BE2C (cell line): Measurements from ENCODE around the gene CHCHD2. TPM values are rescaled to one million over a fixed set of nuclear protein-coding genes. Genes with fewer than 3 reads are reported as not detected.
A peak's percentile ranks its signal among the peaks of the same experiment; 100 is the strongest.
"Not testable (repeated sequence)": the region's sequence is repeated elsewhere in the genome, so short reads cannot be mapped to it uniquely, and the experiment has no call there.

Experiments used
- DNase-seq: peaks from one replicate; pipeline ENCODE4 v3.0.0-alpha.2; 2020
- H3K27me3 ChIP-seq: fragments of 250-450 bp; sonication (Bioruptor Pico); 2 replicates; pipeline ENCODE4 v1.5.1; 2020; ENCODE audit warnings: mild to moderate bottlenecking
- H3K36me3 ChIP-seq: fragments of 250-450 bp; sonication (Bioruptor Pico); 2 replicates; pipeline ENCODE4 v1.5.1; 2020; ENCODE audit warnings: mild to moderate bottlenecking
- H3K4me1 ChIP-seq: fragments of 250-450 bp; sonication (Bioruptor Pico); 2 replicates; pipeline ENCODE4 v1.5.1; 2020
- H3K4me3 ChIP-seq: 2 replicates; pipeline ENCODE4 v1.5.1; 2011; ENCODE audit warnings: low read depth, low read length
- H3K9me3 ChIP-seq: fragments of 250-450 bp; sonication (Bioruptor Pico); 2 replicates; pipeline ENCODE4 v1.5.1; 2020
- CTCF ChIP-seq: IDR thresholded peaks from 2 replicates; pipeline ENCODE4 v1.5.1; 2012; ENCODE audit warnings: mild to moderate bottlenecking, low read depth, low read length
- polyA plus RNA-seq: library from polyadenylated mRNA; unstranded; fragments of >200 nt; gene quantifications from one replicate; pipeline ENCODE4 v1.2.1, GENCODE V29; 2012; ENCODE audit warnings: low read depth, missing spikeins; ENCODE audit not compliant: insufficient read length, insufficient read depth

The CHCHD2 gene
- 974 TPM for polyA plus RNA-seq

- no peak for TF ChIP-seq CTCF
- DNase-seq = peak; percentile 96
- no peaks in the 10 kb centered on the region for H3K9me3 ChIP-seq
- no peaks in the 10 kb centered on the region for H3K4me1 ChIP-seq
- H3K4me3 ChIP-seq = peak within 1 kb of the TSS; percentile 100
- H3K27me3 ChIP-seq = no peaks in the 10 kb centered on the region
- H3K36me3 ChIP-seq = peaks cover 34% of the 10 kb centered on the region
These were observed at the start of gene CHCHD2 for GRCh38 chr7:56106108-56107073. Gene CHCHD2 (minus strand): TSS chr7:56106476. CDS start chr7:56106413, 63 bp downstream.

DNA sequence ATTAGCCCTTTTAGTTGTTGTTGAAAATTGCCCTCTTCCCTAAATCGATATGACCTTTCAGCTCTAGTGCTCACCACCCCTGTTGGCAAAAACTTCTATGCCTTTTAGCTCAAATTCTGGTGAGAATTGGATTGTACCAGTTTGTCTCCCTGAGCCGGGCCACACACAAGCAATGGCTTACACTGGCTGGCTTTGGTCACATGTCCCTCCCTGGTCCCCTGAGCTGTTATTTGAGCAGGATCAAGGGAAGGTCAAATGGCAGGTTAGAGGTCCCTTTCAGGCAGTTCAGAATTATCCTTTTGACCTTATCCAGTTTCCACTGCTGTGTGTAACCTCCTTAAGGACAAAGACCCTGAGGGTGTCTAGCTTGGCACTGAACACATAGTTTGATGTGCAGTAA lies 24.8 kb upstream of the CHCHD2 start:
- H3K4me3 ChIP-seq, H3K27me3 ChIP-seq, DNase-seq, H3K9me3 ChIP-seq, H3K36me3 ChIP-seq, H3K4me1 ChIP-seq: not testable (repeated sequence)

DNA sequence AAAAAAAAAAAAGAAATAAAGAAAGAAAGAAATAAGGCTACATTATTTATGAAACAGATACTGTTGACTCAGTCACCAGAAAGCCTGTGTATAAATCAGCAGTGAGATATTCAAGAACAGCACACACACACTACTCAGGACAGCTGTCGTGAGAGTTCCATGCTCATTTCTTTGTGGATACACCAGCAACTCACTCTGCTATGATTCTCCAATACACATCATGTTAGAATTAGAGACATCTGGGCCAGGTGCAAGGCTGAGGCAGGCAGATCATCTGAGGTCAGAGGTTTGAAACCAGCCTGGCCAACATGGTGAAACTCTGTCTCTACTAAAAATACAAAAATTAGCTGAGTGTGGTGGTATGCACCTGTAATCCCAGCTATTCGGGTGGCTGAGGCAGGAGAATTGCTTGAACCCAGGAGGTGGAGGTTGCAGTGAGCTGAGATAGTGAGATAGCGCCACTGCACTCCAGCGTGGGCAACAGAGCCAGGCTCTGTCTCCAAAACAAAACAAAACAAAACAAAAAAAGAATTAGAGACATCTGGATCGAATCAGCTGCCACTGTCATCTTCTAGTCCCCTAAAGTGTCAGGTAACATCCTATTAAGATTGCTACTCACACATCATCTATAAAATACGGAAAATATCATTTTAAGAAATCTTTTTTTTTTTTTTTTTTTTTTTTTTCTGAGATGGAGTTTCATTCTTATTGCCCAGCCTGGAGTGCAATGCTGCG lies 21.1 kb upstream of the CHCHD2 start:
- Histone ChIP-seq H3K4me3 (no peak overlapping the region), H3K4me1 (no peaks in the 10 kb centered on the region), H3K36me3 (no peaks in the 10 kb centered on the region), H3K9me3 (no peaks in the 10 kb centered on the region), H3K27me3 (no peaks in the 10 kb centered on the region)
- TF ChIP-seq CTCF = no peak
- DNase-seq = no peak

GRCh38 chr7:56125831-56126230 lies 19.6 kb upstream of the CHCHD2 start:
- no peaks in the 10 kb centered on the region for H3K9me3 ChIP-seq
- no peaks in the 10 kb centered on the region for H3K4me1 ChIP-seq
- no peak for TF ChIP-seq CTCF
- H3K36me3 ChIP-seq = no peaks in the 10 kb centered on the region
- H3K27me3 ChIP-seq = no peaks in the 10 kb centered on the region
- H3K4me3 ChIP-seq = peak overlapping the region; percentile 10; the same call in 1 of the 2 replicates
- no peak for DNase-seq

GRCh38 chr7:56124981-56125380 lies 18.7 kb upstream of the CHCHD2 start:
- Histone ChIP-seq H3K27me3 (no peaks in the 10 kb centered on the region), H3K36me3 (no peaks in the 10 kb centered on the region), H3K4me3 (no peak overlapping the region), H3K9me3 (no peaks in the 10 kb centered on the region), H3K4me1 (no peaks in the 10 kb centered on the region)
- DNase-seq = no peak
- no peak for TF ChIP-seq CTCF

- TF ChIP-seq CTCF = no peak
- Histone ChIP-seq H3K4me1 (no peaks in the 10 kb centered on the region), H3K27me3 (no peaks in the 10 kb centered on the region), H3K36me3 (no peaks in the 10 kb centered on the region), H3K9me3 (no peaks in the 10 kb centered on the region), H3K4me3 (no peak overlapping the region)
- DNase-seq = no peak
These were observed 15.2 kb upstream of the CHCHD2 start for GRCh38 chr7:56121440-56121839.
